SU-DHL-6 (cell line): ENCODE data around the gene SLC29A2.

Experiments used
- H2AFZ ChIP-seq: fragments of 200-600 bp; sonication (generic); 2 replicates; pipeline ENCODE4 v1.6.1; 2014; ENCODE audit warnings: low read depth, mild to moderate bottlenecking, moderate library complexity, mixed read lengths, antibody characterized with exemption, low read length; ENCODE audit not compliant: severe bottlenecking
- H3F3A ChIP-seq: fragments of 200-600 bp; shearing (Covaris generic); 2 replicates; pipeline ENCODE4 v1.6.0; 2016; ENCODE audit warnings: antibody characterized with exemption, mild to moderate bottlenecking; ENCODE audit not compliant: insufficient read depth
- H3K27ac ChIP-seq: fragments of 200-600 bp; sonication (generic); 2 replicates; pipeline ENCODE4 v1.5.1; 2016; ENCODE audit warnings: low read depth, mild to moderate bottlenecking, low read length, moderate library complexity, mixed read lengths
- H3K27me3 ChIP-seq: fragments of 200-600 bp; sonication (generic), shearing (Covaris generic); 2 replicates; pipeline ENCODE4 v1.6.0; 2014; ENCODE audit warnings: mild to moderate bottlenecking, low read length
- H3K36me3 ChIP-seq: fragments of 200-600 bp; sonication (generic); 2 replicates; pipeline ENCODE4 v1.6.1; 2014; ENCODE audit warnings: mild to moderate bottlenecking, low read length, mixed read lengths
- H3K4me2 ChIP-seq: fragments of 300-600, 200-600 bp; shearing (Covaris generic), sonication (generic); 2 replicates; pipeline ENCODE4 v1.6.0; 2014; ENCODE audit warnings: low read length, low read depth, mild to moderate bottlenecking; ENCODE audit not compliant: poor library complexity, severe bottlenecking
- H3K4me3 ChIP-seq: fragments of 200-600 bp; sonication (generic); 2 replicates; pipeline ENCODE4 v1.5.1; 2014; ENCODE audit warnings: antibody characterized with exemption, low read length, mild to moderate bottlenecking, mixed read lengths; ENCODE audit not compliant: insufficient read depth, poor library complexity, severe bottlenecking
- H3K79me2 ChIP-seq: fragments of 200-600 bp; sonication (generic); 2 replicates; pipeline ENCODE4 v1.6.1; 2014; ENCODE audit warnings: mild to moderate bottlenecking, low read length, moderate library complexity; ENCODE audit not compliant: insufficient read depth
- H3K9ac ChIP-seq: fragments of 200-600 bp; sonication (generic); 2 replicates; pipeline ENCODE4 v1.7.0; 2014; ENCODE audit warnings: mild to moderate bottlenecking, low read length
- H3K9me2 ChIP-seq: fragments of 200-600 bp; sonication (generic); replicated peaks from 2 replicates; pipeline ENCODE4 v1.6.1; 2014; ENCODE audit warnings: low read length; ENCODE audit not compliant: insufficient read depth
- H3K9me3 ChIP-seq: fragments of 200-600 bp; sonication (generic); 2 replicates; pipeline ENCODE4 v1.6.1; 2014; ENCODE audit warnings: low read length, mixed read lengths; ENCODE audit not compliant: insufficient read depth
- H4K20me1 ChIP-seq: fragments of 200-600 bp; sonication (generic); 2 replicates; pipeline ENCODE4 v1.6.1; 2014; ENCODE audit warnings: low read depth, mild to moderate bottlenecking, antibody characterized with exemption, low read length, moderate library complexity, mixed read lengths
- CTCF ChIP-seq: fragments of 200-600 bp; sonication (generic); IDR thresholded peaks from one replicate; pipeline ENCODE4 v1.5.1; 2017; ENCODE audit warnings: antibody characterized with exemption, mild to moderate bottlenecking, low read length, moderate library complexity; ENCODE audit not compliant: insufficient read depth, poor library complexity, severe bottlenecking
- EZH2phosphoT487 ChIP-seq: fragments of 200-600 bp; sonication (generic), shearing (Covaris generic); conservative IDR thresholded peaks from 2 replicates; pipeline ENCODE4 v1.6.1; 2018; ENCODE audit warnings: mild to moderate bottlenecking, antibody characterized with exemption, low read length, moderate library complexity, mixed read lengths

The SLC29A2 gene

GRCh38 chr11:66329165-66329673 lies 42.3 kb downstream of the SLC29A2 start:
- H3K4me3 ChIP-seq: no peak overlapping the region
- H3K9ac ChIP-seq: no peak overlapping the region
- TF ChIP-seq EZH2phosphoT487 (no peak), CTCF (no peak)

GRCh38 chr11:66328302-66329144 lies 43.0 kb downstream of the SLC29A2 start:
- H3K27me3 ChIP-seq: no peaks in the 10 kb centered on the region
- no peaks in the 10 kb centered on the region for H3K9me2 ChIP-seq
- TF ChIP-seq EZH2phosphoT487: no peak
- TF ChIP-seq CTCF: peak; percentile 75
- H3K4me3 ChIP-seq: no peak overlapping the region
- H3K79me2 ChIP-seq: no peaks in the 10 kb centered on the region
- no peaks in the 10 kb centered on the region for H3K36me3 ChIP-seq
- peak overlapping the region; percentile 31 for H2AFZ ChIP-seq
- no peaks in the 10 kb centered on the region for H4K20me1 ChIP-seq
- H3K27ac ChIP-seq: no peak overlapping the region
- no peaks in the 10 kb centered on the region for H3K9me3 ChIP-seq
- H3K4me2 ChIP-seq: peak overlapping the region; percentile 24
- H3K9ac ChIP-seq: no peak overlapping the region
- no peaks in the 10 kb centered on the region for H3F3A ChIP-seq

More at GRCh38 chr11:66329165-66329673, 42.3 kb downstream of the SLC29A2 start:
- Histone ChIP-seq H3K9me3 (no peaks in the 10 kb centered on the region), H3F3A (no peaks in the 10 kb centered on the region), H3K27ac (no peak overlapping the region), H3K27me3 (no peaks in the 10 kb centered on the region), H3K79me2 (no peaks in the 10 kb centered on the region), H2AFZ (no peak overlapping the region), H3K9me2 (no peaks in the 10 kb centered on the region), H3K36me3 (no peaks in the 10 kb centered on the region), H4K20me1 (no peaks in the 10 kb centered on the region), H3K4me2 (no peak overlapping the region)

GRCh38 chr11:66328031-66328301 lies 43.6 kb downstream of the SLC29A2 start:
- Histone ChIP-seq H2AFZ (no peak overlapping the region), H3K9ac (no peak overlapping the region)

More at GRCh38 chr11:66328031-66328301, 43.6 kb downstream of the SLC29A2 start:
- no peaks in the 10 kb centered on the region for H3K9me3 ChIP-seq
- no peaks in the 10 kb centered on the region for H3K79me2 ChIP-seq
- H3K4me2 ChIP-seq: no peak overlapping the region
- no peaks in the 10 kb centered on the region for H3K36me3 ChIP-seq
- TF ChIP-seq CTCF (no peak), EZH2phosphoT487 (no peak)
- H3K27ac ChIP-seq: no peak overlapping the region
- H3K27me3 ChIP-seq: no peaks in the 10 kb centered on the region
- no peaks in the 10 kb centered on the region for H3F3A ChIP-seq
- H3K9me2 ChIP-seq: no peaks in the 10 kb centered on the region
- no peak overlapping the region for H3K4me3 ChIP-seq
- H4K20me1 ChIP-seq: no peaks in the 10 kb centered on the region
